K562 (cell line): ENCODE data around the gene RETNLB. TPM values are rescaled to one million over a fixed set of nuclear protein-coding genes. Genes with fewer than 3 reads are reported as not detected.

Experiments used
- ATAC-seq: fragments of 200-7000 bp; cut with Tn5 transposase; 3 replicates; pipeline ENCODE4 v1.9.1; 2020; ENCODE audit warnings: moderate library complexity
- BruUV-seq: library from RNA; stranded (reverse); fragments of 400-500 nt; replicated peaks from 2 replicates; lab custom pipeline; 2021; lab: Mats Ljungman, UMichigan
- CTCF ChIA-PET: fragments of 300-600 bp; formaldehyde crosslinking; extraction: SDS; loops from one replicate; lab custom pipeline; 2021; ENCODE audit warnings: low intra/inter-chr PET ratio; lab: Yijun Ruan, JAX
- POLR2A ChIA-PET: fragments of 300-600, 350-650 bp; sonication (Branson Sonifier 250); formaldehyde crosslinking; extraction: SDS; loops from one replicate; lab custom pipeline; 2021; ENCODE audit warnings: antibody characterized with exemption, inconsistent platforms; lab: Yijun Ruan, JAX
- DNase-seq, 4 experiments: peaks; one replicate each; pipeline versions ENCODE4 v3.0.0 to v3.0.0-alpha.2; 2011 to 2018; ENCODE audit warnings: low spot score in 3 of 4, mixed read lengths in 3 of 4; ENCODE audit errors: extremely low read depth in 1 of 4
- FAIRE-seq: peaks from 2 replicates; lab custom pipeline; 2011; peaks lifted over from hg19 to GRCh38; lab: Jason Lieb, UNC
- H2AFZ ChIP-seq: 2 replicates; pipeline ENCODE4 v1.6.0; 2011; ENCODE audit warnings: low read depth, low read length, control low read depth, inconsistent platforms
- H3K27ac ChIP-seq: fragments of 200-600 bp; 3 replicates; pipeline ENCODE4 v1.8.0; 2011; ENCODE audit warnings: low read depth, mild to moderate bottlenecking, control low read depth, inconsistent platforms, low read length, moderate library complexity, mixed read lengths; ENCODE audit errors: extremely low read depth
- H3K27me3 ChIP-seq, 2 experiments: fragments of 300-600 bp in 1 of 2; 2 replicates in 1 of 2; 3 replicates in 1 of 2; pipeline versions ENCODE4 v1.6.0 to v1.8.0; 2011; ENCODE audit warnings: inconsistent platforms in 2 of 2, low read length in 2 of 2, mild to moderate bottlenecking in 1 of 2, mixed read lengths in 1 of 2, moderate library complexity in 1 of 2; ENCODE audit not compliant: control insufficient read depth in 2 of 2, insufficient read depth in 2 of 2
- H3K36me3 ChIP-seq: fragments of 300-600 bp; 3 replicates; pipeline ENCODE4 v1.8.0; 2011; ENCODE audit warnings: mild to moderate bottlenecking, low read length, inconsistent platforms; ENCODE audit not compliant: control insufficient read depth, insufficient read depth
- H3K4me1 ChIP-seq, 2 experiments: fragments of 200-600 bp in 1 of 2; replicated peaks in 1 of 2; 2 replicates in 1 of 2; 3 replicates in 1 of 2; pipeline versions ENCODE4 v1.5.1 to v1.8.0; 2011; ENCODE audit warnings: inconsistent platforms in 2 of 2, low read length in 2 of 2, mild to moderate bottlenecking in 1 of 2, mixed read lengths in 1 of 2, moderate library complexity in 1 of 2; ENCODE audit not compliant: control insufficient read depth in 2 of 2, insufficient read depth in 2 of 2
- H3K4me2 ChIP-seq: 2 replicates; pipeline ENCODE4 v1.6.1; 2011; ENCODE audit warnings: low read length, control low read depth, inconsistent platforms, mixed read lengths; ENCODE audit not compliant: insufficient read depth
- H3K4me3 ChIP-seq: fragments of 200-600 bp; sonication (generic), shearing (Covaris generic); 2 replicates; pipeline ENCODE4 v1.5.1; 2016; ENCODE audit warnings: control low read depth, inconsistent platforms
- H3K79me2 ChIP-seq: fragments of 200-600 bp; 3 replicates; pipeline ENCODE4 v1.8.0; 2011; ENCODE audit warnings: low read length, inconsistent platforms; ENCODE audit not compliant: control insufficient read depth, insufficient read depth
- H3K9ac ChIP-seq, 2 experiments: 2 replicates each; pipeline versions ENCODE4 v1.6.0 to v1.6.1; 2011; ENCODE audit warnings: low read depth in 2 of 2, low read length in 2 of 2, control low read depth in 1 of 2, inconsistent platforms in 1 of 2, mild to moderate bottlenecking in 1 of 2, mixed read lengths in 1 of 2; ENCODE audit not compliant: insufficient read depth in 1 of 2
- H3K9me1 ChIP-seq: one replicate; pipeline ENCODE4 v1.6.0; 2011; ENCODE audit warnings: inconsistent platforms, mild to moderate bottlenecking, low read length, moderate library complexity; ENCODE audit not compliant: control insufficient read depth, insufficient read depth
- H3K9me3 ChIP-seq: replicated peaks from 2 replicates; pipeline ENCODE4 v1.5.1; 2011; ENCODE audit warnings: low read depth, low read length, inconsistent platforms; ENCODE audit not compliant: control insufficient read depth, insufficient read depth
- H4K20me1 ChIP-seq: replicated peaks from 2 replicates; pipeline ENCODE4 v1.6.1; 2011; ENCODE audit warnings: low read length, inconsistent platforms, mixed read lengths; ENCODE audit not compliant: control insufficient read depth, insufficient read depth
- SRSF9 ChIP-seq: fragments of 200-400 bp; formaldehyde crosslinking; IDR thresholded peaks from 2 replicates; pipeline ENCODE4 v1.6.1; 2017; ENCODE audit warnings: low read depth, low read length, borderline replicate concordance
- TBL1XR1 ChIP-seq, 2 experiments: IDR thresholded peaks; 2 replicates each; pipeline ENCODE4 v1.6.1; 2012; ENCODE audit warnings: improper control_type of control experiment in 2 of 2, low read length in 2 of 2, mild to moderate bottlenecking in 1 of 2
- TOE1 ChIP-seq, 2 experiments: fragments of 450-650 bp in 1 of 2; sonication (generic) in 1 of 2; formaldehyde crosslinking in 1 of 2; IDR thresholded peaks; 2 replicates each; pipeline versions ENCODE4 v1.7.1 to v1.8.0; 2016 to 2022; ENCODE audit warnings: borderline replicate concordance in 2 of 2, mild to moderate bottlenecking in 2 of 2, antibody characterized with exemption in 1 of 2, inconsistent platforms in 1 of 2, low read depth in 1 of 2, missing genetic modification reagents in 1 of 2, moderate library complexity in 1 of 2
- XRCC4 ChIP-seq: IDR thresholded peaks from one replicate; pipeline ENCODE4 v1.6.1; 2011; ENCODE audit not compliant: insufficient read depth, insufficient read length; ENCODE audit errors: extremely low read depth
- ZEB2 ChIP-seq: fragments of 450-650 bp; IDR thresholded peaks from 2 replicates; pipeline ENCODE4 v1.6.1; 2016
- WGBS: fragments of 100-300 bp; shearing (Covaris generic); methylation state at CpG from one replicate; pipeline ENCODE4 v1.1.6; 2016; ENCODE audit warnings: low coverage, mixed read lengths; ENCODE audit not compliant: insufficient coverage; ENCODE audit errors: missing lambda C conversion rate; 5-methylcytosine and 5-hydroxymethylcytosine counted together
- in situ Hi-C: fragments of 300-500 bp; cut with MboI; formaldehyde crosslinking; loops from 4 replicates; pipeline ENCODE4 v1.15.0; 2018; ENCODE audit warnings: inconsistent platforms, mixed read lengths
- intact Hi-C: fragments of 100-400 bp; cut with micrococcal nuclease; formaldehyde crosslinking; loops from 2 replicates; pipeline ENCODE4 v1.14.2; 2022
- polyA plus RNA-seq, 8 experiments: library from polyadenylated mRNA; depleted of rRNA in 4 of 8; stranded (reverse) in 5 of 8; unstranded in 3 of 8; fragments of >200 nt; fragmentation: Nextera tagmentation in 2 of 8; fragmentation: Illumina TruSeq in 1 of 8; extraction: Ambion mirVana in 2 of 8; extraction: Trizol in 1 of 8; gene quantifications; 2 replicates each; pipeline versions ENCODE4 v1.2.1 to v1.2.3, GENCODE V29; 2011 to 2014; ENCODE audit warnings: inconsistent platforms in 1 of 8, missing spikeins in 1 of 8
- total RNA-seq, 7 experiments: library from RNA; depleted of rRNA in 6 of 7; stranded (reverse); fragments of >200 nt in 6 of 7; fragmentation: Illumina TruSeq in 2 of 7; extraction: Trizol in 2 of 7; gene quantifications; 2 replicates each; pipeline versions ENCODE4 v1.2.1 to v1.2.3, GENCODE V29; 2011 to 2021; ENCODE audit warnings: low replicate concordance in 1 of 7
- TF ChIP-seq, protein P1 (sequence below): fragments of 450-650 bp; IDR thresholded peaks from 2 replicates; pipeline ENCODE4 v1.6.1; 2017; ENCODE audit warnings: mild to moderate bottlenecking, moderate library complexity
- TF ChIP-seq, protein P2 (sequence below): sonication (generic); formaldehyde crosslinking; IDR thresholded peaks from 2 replicates; pipeline ENCODE4 v1.8.0; 2023; ENCODE audit warnings: missing genetic modification reagents, mild to moderate bottlenecking, borderline replicate concordance

RETNLB gene
- total and polyA plus RNA-seq, 9 of the 15 experiments (the other 6 are each of a cell fraction or from before 2014, with no cell fraction given): not detected

DNA sequence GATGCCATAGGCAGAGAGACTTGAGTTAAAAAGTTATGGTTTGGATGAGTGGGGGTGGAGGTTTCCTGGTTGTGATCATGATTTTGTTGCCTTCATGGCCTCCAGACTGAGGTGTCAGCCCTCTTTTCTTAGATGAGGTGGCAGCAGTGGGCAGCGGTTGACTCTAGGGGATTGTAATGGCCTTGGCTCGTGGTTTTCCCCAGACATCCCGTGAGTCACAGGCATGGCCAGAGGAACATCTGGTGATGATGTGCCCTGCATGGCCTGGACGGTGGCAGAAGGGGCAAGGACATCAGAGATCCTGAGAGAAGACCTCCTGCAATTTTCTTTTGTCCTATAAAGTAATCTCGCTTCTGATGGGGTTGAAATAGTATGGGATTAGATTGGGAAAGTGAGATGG, 12.4 kb downstream of the RETNLB start:
- ChIA-PET CTCF (no interaction called here), POLR2A (interaction anchor here (0.7 kb wide), 1 partner anchor 139 kb away, joined by 3 read pairs; no protein-coding TSS in a partner anchor)
- no peak overlapping the region for H3K4me3 ChIP-seq
- ATAC-seq (no peak), FAIRE-seq (no peak), DNase-seq (no peak)
- H3K4me1 ChIP-seq: no peaks in the 10 kb centered on the region
- no peak overlapping the region for H3K9ac ChIP-seq
- BruUV-seq: no TSS peak
- no peaks in the 10 kb centered on the region for H3K9me3 ChIP-seq
- intact Hi-C loops (no loop called here), in situ Hi-C loops (no loop called here)
- no peak overlapping the region for H3K27ac ChIP-seq
- no peaks in the 10 kb centered on the region for H3K9me1 ChIP-seq
- H4K20me1 ChIP-seq: no peaks in the 10 kb centered on the region
- H2AFZ ChIP-seq: no peak overlapping the region
- no peaks in the 10 kb centered on the region for H3K36me3 ChIP-seq
- H3K4me2 ChIP-seq: no peak overlapping the region
- 0% methylated on average over 5 of the region's 5 CpGs for WGBS
- H3K79me2 ChIP-seq: no peaks in the 10 kb centered on the region
- H3K27me3 ChIP-seq: no peaks in the 10 kb centered on the region
- TF ChIP-seq TOE1 (IDR thresholded peaks at IDR 0.05; ENCODE audit: borderline replicate concordance) (no peak), TOE1 (CRISPR knock-in tag; IDR thresholded peaks at IDR 0.05; ENCODE audit: borderline replicate concordance, low read depth) (no peak), TBL1XR1 (IDR thresholded peaks at IDR 0.05; ENCODE audit: low read length in 2 of 2) (no peak), ZEB2 (no peak), XRCC4 (no peak), SRSF9 (no peak)
- TF ChIP-seq, protein P1, sequence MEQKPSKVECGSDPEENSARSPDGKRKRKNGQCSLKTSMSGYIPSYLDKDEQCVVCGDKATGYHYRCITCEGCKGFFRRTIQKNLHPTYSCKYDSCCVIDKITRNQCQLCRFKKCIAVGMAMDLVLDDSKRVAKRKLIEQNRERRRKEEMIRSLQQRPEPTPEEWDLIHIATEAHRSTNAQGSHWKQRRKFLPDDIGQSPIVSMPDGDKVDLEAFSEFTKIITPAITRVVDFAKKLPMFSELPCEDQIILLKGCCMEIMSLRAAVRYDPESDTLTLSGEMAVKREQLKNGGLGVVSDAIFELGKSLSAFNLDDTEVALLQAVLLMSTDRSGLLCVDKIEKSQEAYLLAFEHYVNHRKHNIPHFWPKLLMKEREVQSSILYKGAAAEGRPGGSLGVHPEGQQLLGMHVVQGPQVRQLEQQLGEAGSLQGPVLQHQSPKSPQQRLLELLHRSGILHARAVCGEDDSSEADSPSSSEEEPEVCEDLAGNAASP: no peak
- TF ChIP-seq, protein P2, sequence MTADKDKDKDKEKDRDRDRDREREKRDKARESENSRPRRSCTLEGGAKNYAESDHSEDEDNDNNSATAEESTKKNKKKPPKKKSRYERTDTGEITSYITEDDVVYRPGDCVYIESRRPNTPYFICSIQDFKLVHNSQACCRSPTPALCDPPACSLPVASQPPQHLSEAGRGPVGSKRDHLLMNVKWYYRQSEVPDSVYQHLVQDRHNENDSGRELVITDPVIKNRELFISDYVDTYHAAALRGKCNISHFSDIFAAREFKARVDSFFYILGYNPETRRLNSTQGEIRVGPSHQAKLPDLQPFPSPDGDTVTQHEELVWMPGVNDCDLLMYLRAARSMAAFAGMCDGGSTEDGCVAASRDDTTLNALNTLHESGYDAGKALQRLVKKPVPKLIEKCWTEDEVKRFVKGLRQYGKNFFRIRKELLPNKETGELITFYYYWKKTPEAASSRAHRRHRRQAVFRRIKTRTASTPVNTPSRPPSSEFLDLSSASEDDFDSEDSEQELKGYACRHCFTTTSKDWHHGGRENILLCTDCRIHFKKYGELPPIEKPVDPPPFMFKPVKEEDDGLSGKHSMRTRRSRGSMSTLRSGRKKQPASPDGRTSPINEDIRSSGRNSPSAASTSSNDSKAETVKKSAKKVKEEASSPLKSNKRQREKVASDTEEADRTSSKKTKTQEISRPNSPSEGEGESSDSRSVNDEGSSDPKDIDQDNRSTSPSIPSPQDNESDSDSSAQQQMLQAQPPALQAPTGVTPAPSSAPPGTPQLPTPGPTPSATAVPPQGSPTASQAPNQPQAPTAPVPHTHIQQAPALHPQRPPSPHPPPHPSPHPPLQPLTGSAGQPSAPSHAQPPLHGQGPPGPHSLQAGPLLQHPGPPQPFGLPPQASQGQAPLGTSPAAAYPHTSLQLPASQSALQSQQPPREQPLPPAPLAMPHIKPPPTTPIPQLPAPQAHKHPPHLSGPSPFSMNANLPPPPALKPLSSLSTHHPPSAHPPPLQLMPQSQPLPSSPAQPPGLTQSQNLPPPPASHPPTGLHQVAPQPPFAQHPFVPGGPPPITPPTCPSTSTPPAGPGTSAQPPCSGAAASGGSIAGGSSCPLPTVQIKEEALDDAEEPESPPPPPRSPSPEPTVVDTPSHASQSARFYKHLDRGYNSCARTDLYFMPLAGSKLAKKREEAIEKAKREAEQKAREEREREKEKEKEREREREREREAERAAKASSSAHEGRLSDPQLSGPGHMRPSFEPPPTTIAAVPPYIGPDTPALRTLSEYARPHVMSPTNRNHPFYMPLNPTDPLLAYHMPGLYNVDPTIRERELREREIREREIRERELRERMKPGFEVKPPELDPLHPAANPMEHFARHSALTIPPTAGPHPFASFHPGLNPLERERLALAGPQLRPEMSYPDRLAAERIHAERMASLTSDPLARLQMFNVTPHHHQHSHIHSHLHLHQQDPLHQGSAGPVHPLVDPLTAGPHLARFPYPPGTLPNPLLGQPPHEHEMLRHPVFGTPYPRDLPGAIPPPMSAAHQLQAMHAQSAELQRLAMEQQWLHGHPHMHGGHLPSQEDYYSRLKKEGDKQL (CRISPR knock-in tag): no peak
